Loucy (cell line): ENCODE data around the gene MPZL3.

ENCODE experiments used
- H2AFZ ChIP-seq: fragments of 200-600 bp; sonication (generic); 2 replicates; pipeline ENCODE4 v1.6.0; 2016; ENCODE audit warnings: antibody characterized with exemption, mild to moderate bottlenecking, low read length, moderate library complexity
- H3F3A ChIP-seq: fragments of 200-600 bp; 2 replicates; pipeline ENCODE4 v1.6.0; 2016; ENCODE audit warnings: antibody characterized with exemption, low read depth, mild to moderate bottlenecking
- H3K27me3 ChIP-seq: fragments of 200-600 bp; sonication (generic); 2 replicates; pipeline ENCODE4 v1.6.1; 2014; ENCODE audit warnings: low read length, mild to moderate bottlenecking; ENCODE audit not compliant: insufficient read depth, poor library complexity, severe bottlenecking
- H3K36me3 ChIP-seq: fragments of 200-600 bp; sonication (generic); 2 replicates; pipeline ENCODE4 v1.6.1; 2016; ENCODE audit warnings: low read length; ENCODE audit not compliant: insufficient read depth
- H3K4me1 ChIP-seq: fragments of 200-600 bp; sonication (generic); 2 replicates; pipeline ENCODE4 v1.5.1; 2014; ENCODE audit warnings: low read length, mild to moderate bottlenecking; ENCODE audit not compliant: insufficient read depth, poor library complexity, severe bottlenecking
- H3K4me2 ChIP-seq: fragments of 200-600 bp; sonication (generic); 2 replicates; pipeline ENCODE4 v1.6.0; 2014; ENCODE audit warnings: antibody characterized with exemption, low read length, low read depth, mild to moderate bottlenecking; ENCODE audit not compliant: poor library complexity, severe bottlenecking
- H3K4me3 ChIP-seq: fragments of 200-600 bp; sonication (generic); 2 replicates; pipeline ENCODE4 v1.5.1; 2014; ENCODE audit warnings: low read length, mild to moderate bottlenecking, mixed read lengths; ENCODE audit not compliant: poor library complexity, severe bottlenecking
- H3K79me2 ChIP-seq: fragments of 200-600 bp; sonication (generic); 2 replicates; pipeline ENCODE4 v1.6.1; 2014; ENCODE audit warnings: low read length; ENCODE audit not compliant: insufficient read depth
- H3K9ac ChIP-seq: fragments of 200-600 bp; sonication (generic); 2 replicates; pipeline ENCODE4 v1.6.0; 2014; ENCODE audit warnings: mild to moderate bottlenecking, low read depth, low read length, moderate library complexity; ENCODE audit not compliant: poor library complexity, severe bottlenecking
- H3K9me2 ChIP-seq: fragments of 200-600 bp; sonication (generic); replicated peaks from 2 replicates; pipeline ENCODE4 v1.6.1; 2016; ENCODE audit warnings: low read depth, low read length, mixed read lengths
- H3K9me3 ChIP-seq: fragments of 200-600 bp; sonication (generic); 2 replicates; pipeline ENCODE4 v1.6.1; 2014; ENCODE audit warnings: mild to moderate bottlenecking, antibody characterized with exemption, low read length, low read depth; ENCODE audit not compliant: insufficient read depth
- H4K20me1 ChIP-seq: fragments of 200-600 bp; sonication (generic); 2 replicates; pipeline ENCODE4 v1.6.0; 2014; ENCODE audit warnings: antibody characterized with exemption, low read length, mild to moderate bottlenecking; ENCODE audit not compliant: insufficient read depth, poor library complexity, severe bottlenecking
- CTCF ChIP-seq: fragments of 200-600 bp; sonication (generic); conservative IDR thresholded peaks from 2 replicates; pipeline ENCODE4 v1.5.1; 2014; ENCODE audit warnings: mild to moderate bottlenecking, antibody characterized with exemption, low read length
- EZH2phosphoT487 ChIP-seq: fragments of 200-600 bp; IDR thresholded peaks from 2 replicates; pipeline ENCODE4 v1.6.1; 2018; ENCODE audit warnings: antibody characterized with exemption, mild to moderate bottlenecking, moderate library complexity, borderline replicate concordance

The MPZL3 gene

DNA sequence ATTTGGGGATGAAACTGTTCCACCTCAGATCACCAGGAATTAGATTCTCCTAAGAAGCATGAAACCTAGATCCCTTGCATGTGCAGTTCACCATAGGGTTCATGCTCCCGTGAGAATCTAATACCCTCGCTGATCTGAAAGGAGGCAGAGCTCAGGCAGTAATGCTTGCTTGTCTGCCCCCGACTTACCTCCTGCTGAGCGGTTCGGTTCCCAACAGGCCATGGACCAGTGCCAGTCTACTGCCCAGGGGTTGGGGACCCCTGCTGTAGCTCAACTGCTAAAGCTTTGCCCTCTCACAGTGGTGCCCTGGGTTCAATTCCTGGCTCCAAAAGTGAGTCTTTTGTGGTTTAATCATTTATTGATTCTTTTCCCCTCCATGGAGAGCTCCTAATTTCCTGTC, 30.7 kb downstream of the MPZL3 start:
- H3K36me3 ChIP-seq, result no peaks in the 10 kb centered on the region

DNA sequence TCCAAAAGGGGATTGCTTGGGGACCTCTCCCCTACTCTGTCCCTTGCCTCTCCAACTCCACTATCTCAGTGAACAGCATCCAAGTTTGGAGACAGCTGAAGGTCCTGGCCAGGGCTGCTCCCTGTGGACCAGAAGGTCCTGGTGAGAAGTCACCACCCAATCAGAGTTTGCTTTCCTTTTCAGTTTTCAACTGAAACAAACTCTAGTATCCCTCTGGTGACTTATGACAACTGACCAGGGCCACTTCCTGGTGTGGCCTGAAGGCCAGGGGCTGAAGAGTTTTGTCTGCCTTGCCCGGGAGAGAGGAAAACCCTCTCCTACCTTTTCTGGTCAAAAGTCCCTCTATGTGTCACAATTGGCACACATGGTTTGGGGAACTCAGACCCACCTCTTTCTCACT, 32.4 kb downstream of the MPZL3 start:
- Histone ChIP-seq H3K4me1 (no peaks in the 10 kb centered on the region), H4K20me1 (no peaks in the 10 kb centered on the region), H3K79me2 (no peaks in the 10 kb centered on the region), H3F3A (no peaks in the 10 kb centered on the region), H3K4me2 (no peak overlapping the region), H3K9me3 (no peaks in the 10 kb centered on the region), H3K27me3 (peaks cover 45% of the 10 kb centered on the region), H3K9me2 (no peaks in the 10 kb centered on the region), H3K9ac (no peak overlapping the region), H2AFZ (no peak overlapping the region), H3K36me3 (no peaks in the 10 kb centered on the region), H3K4me3 (no peak overlapping the region)
- TF ChIP-seq CTCF (no peak), EZH2phosphoT487 (no peak)

More for the DNA sequence above, 30.7 kb downstream of the MPZL3 start:
- Histone ChIP-seq H3K9me2 (no peaks in the 10 kb centered on the region), H3K4me2 (no peak overlapping the region), H3F3A (no peaks in the 10 kb centered on the region), H3K4me1 (no peaks in the 10 kb centered on the region), H4K20me1 (no peaks in the 10 kb centered on the region), H3K4me3 (no peak overlapping the region), H3K9me3 (no peaks in the 10 kb centered on the region), H2AFZ (no peak overlapping the region), H3K27me3 (peaks cover 51% of the 10 kb centered on the region), H3K79me2 (no peaks in the 10 kb centered on the region), H3K9ac (no peak overlapping the region)
- no peak for TF ChIP-seq CTCF
- TF ChIP-seq EZH2phosphoT487, result no peak

GRCh38 chr11:118219244-118219643, 32.9 kb downstream of the MPZL3 start:
- TF ChIP-seq CTCF (no peak), EZH2phosphoT487 (no peak)
- H3K4me2 ChIP-seq, result no peak overlapping the region

More at GRCh38 chr11:118219244-118219643, 32.9 kb downstream of the MPZL3 start:
- Histone ChIP-seq H2AFZ (no peak overlapping the region), H4K20me1 (no peaks in the 10 kb centered on the region), H3K27me3 (peaks cover 40% of the 10 kb centered on the region), H3K36me3 (no peaks in the 10 kb centered on the region), H3K9ac (no peak overlapping the region), H3K9me2 (no peaks in the 10 kb centered on the region), H3K9me3 (no peaks in the 10 kb centered on the region), H3F3A (no peaks in the 10 kb centered on the region), H3K79me2 (no peaks in the 10 kb centered on the region), H3K4me3 (no peak overlapping the region), H3K4me1 (no peaks in the 10 kb centered on the region)
